ENCODE data around the gene DZIP3. TPM values are rescaled to one million over a fixed set of nuclear protein-coding genes. Genes with fewer than 3 reads are reported as not detected.

DZIP3 gene
- polyA plus RNA-seq, 1 donor (not counting 4 experiments of a cell fraction or from before 2014, with no cell fraction given) = 3.9 TPM

DNA sequence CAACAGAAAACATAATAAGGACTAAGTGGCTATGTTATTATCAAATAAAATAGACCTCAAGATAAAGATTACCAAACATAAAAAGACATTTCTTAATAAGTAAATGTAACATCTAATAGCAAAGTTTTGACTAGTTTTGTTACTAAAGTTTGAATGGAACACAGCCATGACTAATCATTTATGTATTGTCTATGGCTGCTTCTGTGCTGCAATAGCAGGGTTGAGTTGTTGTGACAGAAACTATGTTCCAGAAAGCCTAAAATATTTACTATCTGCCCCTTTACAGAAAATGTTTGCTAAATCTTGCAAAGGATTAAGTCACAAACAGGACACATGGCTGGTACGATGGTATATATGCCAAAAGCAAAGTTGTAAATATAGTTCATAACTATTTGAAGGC is 41.2 kb upstream of the DZIP3 start:
- no peak for FAIRE-seq
- Histone ChIP-seq H3K9me1 (ENCODE audit: control insufficient read depth, extremely low read depth, insufficient read depth, low read length) (no peaks in the 10 kb centered on the region), H3K4me1 (ENCODE audit: control insufficient read depth, extremely low read depth, insufficient read depth, low read length) (no peaks in the 10 kb centered on the region), H3K4me3 (ENCODE audit: control insufficient read depth in 2 of 3, extremely low read depth in 1 of 3, insufficient read depth in 2 of 3, low read depth in 1 of 3, low read length in 3 of 3) (no peak overlapping the region), H3K9me3 (ENCODE audit: control insufficient read depth, low read depth, low read length) (no peaks in the 10 kb centered on the region), H3K27ac (ENCODE audit: control insufficient read depth, insufficient read depth, low read length) (no peak overlapping the region), H3K27me3 (ENCODE audit: control insufficient read depth, extremely low read depth, insufficient read depth, low read length) (no peaks in the 10 kb centered on the region), H3K4me2 (ENCODE audit: control insufficient read depth, extremely low read depth, insufficient read depth, low read depth, low read length) (no peak overlapping the region), H2AFZ (ENCODE audit: control insufficient read depth, low read length) (no peak overlapping the region), H3K9ac (ENCODE audit: control insufficient read depth, extremely low read depth, insufficient read depth, low read length) (no peak overlapping the region), H4K20me1 (ENCODE audit: control insufficient read depth, extremely low read depth, insufficient read depth, low read length) (no peaks in the 10 kb centered on the region), H3K36me3 (ENCODE audit: control insufficient read depth in 2 of 2, extremely low read depth in 1 of 2, insufficient read depth in 2 of 2, low read length in 2 of 2) (peaks cover 1 to 5% of the 10 kb centered on the region in 2 experiments), H3K79me2 (ENCODE audit: control insufficient read depth, insufficient read depth, low read length) (no peaks in the 10 kb centered on the region)
- dilution Hi-C loops (cut with MboI; ENCODE audit: extremely low pct_ligation_motif_present, low sequenced_read_pairs) = no loop called here
- TF ChIP-seq, protein P1, sequence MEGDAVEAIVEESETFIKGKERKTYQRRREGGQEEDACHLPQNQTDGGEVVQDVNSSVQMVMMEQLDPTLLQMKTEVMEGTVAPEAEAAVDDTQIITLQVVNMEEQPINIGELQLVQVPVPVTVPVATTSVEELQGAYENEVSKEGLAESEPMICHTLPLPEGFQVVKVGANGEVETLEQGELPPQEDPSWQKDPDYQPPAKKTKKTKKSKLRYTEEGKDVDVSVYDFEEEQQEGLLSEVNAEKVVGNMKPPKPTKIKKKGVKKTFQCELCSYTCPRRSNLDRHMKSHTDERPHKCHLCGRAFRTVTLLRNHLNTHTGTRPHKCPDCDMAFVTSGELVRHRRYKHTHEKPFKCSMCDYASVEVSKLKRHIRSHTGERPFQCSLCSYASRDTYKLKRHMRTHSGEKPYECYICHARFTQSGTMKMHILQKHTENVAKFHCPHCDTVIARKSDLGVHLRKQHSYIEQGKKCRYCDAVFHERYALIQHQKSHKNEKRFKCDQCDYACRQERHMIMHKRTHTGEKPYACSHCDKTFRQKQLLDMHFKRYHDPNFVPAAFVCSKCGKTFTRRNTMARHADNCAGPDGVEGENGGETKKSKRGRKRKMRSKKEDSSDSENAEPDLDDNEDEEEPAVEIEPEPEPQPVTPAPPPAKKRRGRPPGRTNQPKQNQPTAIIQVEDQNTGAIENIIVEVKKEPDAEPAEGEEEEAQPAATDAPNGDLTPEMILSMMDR (optimal IDR thresholded peaks at IDR 0.05 in 1 of 3, IDR thresholded peaks at IDR 0.05 in 1 of 3, conservative IDR thresholded peaks at IDR 0.05 in 1 of 3; ENCODE audit: extremely low read depth in 1 of 3, insufficient read depth in 2 of 3, low read length in 3 of 3) = no peak
- no peak for DNase-seq (ENCODE audit: low read depth, low spot score)

- no peak overlapping the region for H3K4me3 ChIP-seq (ENCODE audit: control insufficient read depth in 2 of 3, extremely low read depth in 1 of 3, insufficient read depth in 2 of 3, low read depth in 1 of 3, low read length in 3 of 3)
- dilution Hi-C loops (cut with MboI; ENCODE audit: extremely low pct_ligation_motif_present, low sequenced_read_pairs) = no loop called here
Observed at GRCh38 chr3:108548886-108549285, 40.6 kb upstream of the DZIP3 start.

More at GRCh38 chr3:108548886-108549285, 40.6 kb upstream of the DZIP3 start:
- FAIRE-seq (no peak), DNase-seq (ENCODE audit: low read depth, low spot score) (no peak)
- H3K9me1 ChIP-seq (ENCODE audit: control insufficient read depth, extremely low read depth, insufficient read depth, low read length) = no peaks in the 10 kb centered on the region
- no peak for TF ChIP-seq EZH2 (IDR thresholded peaks at IDR 0.05; ENCODE audit: low read length)
- TF ChIP-seq, protein P1 (optimal IDR thresholded peaks at IDR 0.05 in 1 of 3, IDR thresholded peaks at IDR 0.05 in 1 of 3, conservative IDR thresholded peaks at IDR 0.05 in 1 of 3; ENCODE audit: extremely low read depth in 1 of 3, insufficient read depth in 2 of 3, low read length in 3 of 3) = no peak
- H2AFZ ChIP-seq (ENCODE audit: control insufficient read depth, low read length) = no peak overlapping the region
- H3K4me1 ChIP-seq (ENCODE audit: control insufficient read depth, extremely low read depth, insufficient read depth, low read length) = no peaks in the 10 kb centered on the region
- peaks cover 1 to 5% of the 10 kb centered on the region in 2 experiments for H3K36me3 ChIP-seq (ENCODE audit: control insufficient read depth in 2 of 2, extremely low read depth in 1 of 2, insufficient read depth in 2 of 2, low read length in 2 of 2)
- no peak overlapping the region for H3K4me2 ChIP-seq (ENCODE audit: control insufficient read depth, extremely low read depth, insufficient read depth, low read depth, low read length)
- H3K27ac ChIP-seq (ENCODE audit: control insufficient read depth, insufficient read depth, low read length) = no peak overlapping the region
- no peaks in the 10 kb centered on the region for H3K79me2 ChIP-seq (ENCODE audit: control insufficient read depth, insufficient read depth, low read length)
- no peaks in the 10 kb centered on the region for H3K9me3 ChIP-seq (ENCODE audit: control insufficient read depth, low read depth, low read length)
- no peaks in the 10 kb centered on the region for H3K27me3 ChIP-seq (ENCODE audit: control insufficient read depth, extremely low read depth, insufficient read depth, low read length)
- H3K9ac ChIP-seq (ENCODE audit: control insufficient read depth, extremely low read depth, insufficient read depth, low read length) = no peak overlapping the region
- no peaks in the 10 kb centered on the region for H4K20me1 ChIP-seq (ENCODE audit: control insufficient read depth, extremely low read depth, insufficient read depth, low read length)

All from keratinocyte (primary cell).